SK-N-SH (cell line): ENCODE results near the gene CRYZL1. TPM values are rescaled to one million over a fixed set of nuclear protein-coding genes. Genes with fewer than 3 reads are reported as not detected.

ENCODE experiments used
- CTCF ChIA-PET: fragments of 300-600, 350-600 bp; formaldehyde crosslinking; extraction: SDS; loops from one replicate; lab custom pipeline; 2021; lab: Yijun Ruan, JAX
- POLR2A ChIA-PET: fragments of 350-600 bp; sonication (Branson Sonifier 250); formaldehyde crosslinking; extraction: SDS; loops from one replicate; lab custom pipeline; 2020; ENCODE audit warnings: antibody characterized with exemption, inconsistent platforms; lab: Yijun Ruan, JAX
- DNase-seq: peaks from one replicate; pipeline ENCODE4 v3.0.0; 2012
- H2AFZ ChIP-seq: fragments of 200-600 bp; sonication (generic); 2 replicates; pipeline ENCODE4 v1.8.1; 2016; ENCODE audit warnings: antibody characterized with exemption, mild to moderate bottlenecking, low read depth
- H3F3A ChIP-seq: fragments of 200-600 bp; sonication (generic); replicated peaks from 2 replicates; pipeline ENCODE3; 2016; ENCODE audit warnings: antibody characterized with exemption, mild to moderate bottlenecking; ENCODE audit not compliant: insufficient read depth
- H3K27ac ChIP-seq, 2 experiments: fragments of 200-500 bp in 1 of 2; fragments of 200-600 bp in 1 of 2; sonication (Bioruptor generic) in 1 of 2; sonication (generic), shearing (Covaris generic) in 1 of 2; 2 replicates each; pipeline versions ENCODE4 v1.5.1 to v1.6.1; 2014 to 2016; ENCODE audit warnings: low read depth in 2 of 2, inconsistent platforms in 1 of 2, low read length in 1 of 2, mild to moderate bottlenecking in 1 of 2, mixed read lengths in 1 of 2
- H3K27me3 ChIP-seq: fragments of 200-600 bp; sonication (generic), shearing (Covaris generic); 2 replicates; pipeline ENCODE4 v1.6.1; 2016; ENCODE audit warnings: mixed run types; ENCODE audit not compliant: insufficient read depth
- H3K36me3 ChIP-seq, 2 experiments: fragments of 200-500 bp in 1 of 2; fragments of 200-600 bp in 1 of 2; sonication (Bioruptor generic) in 1 of 2; sonication (generic) in 1 of 2; replicated peaks in 1 of 2; 2 replicates each; pipeline versions ENCODE3 to v1.5.1; 2014 to 2016; ENCODE audit warnings: low read length in 1 of 2, mild to moderate bottlenecking in 1 of 2; ENCODE audit not compliant: insufficient read depth in 2 of 2, control insufficient read depth in 1 of 2
- H3K4me1 ChIP-seq, 2 experiments: fragments of 200-500 bp in 1 of 2; fragments of 200-600 bp in 1 of 2; sonication (Bioruptor generic) in 1 of 2; sonication (generic), shearing (Covaris generic) in 1 of 2; 2 replicates each; pipeline versions ENCODE4 v1.5.1 to v1.6.1; 2014 to 2016; ENCODE audit warnings: low read depth in 1 of 2, low read length in 1 of 2, mixed run types in 1 of 2; ENCODE audit not compliant: insufficient read depth in 2 of 2, control insufficient read depth in 1 of 2
- H3K4me2 ChIP-seq: fragments of 200-600 bp; sonication (generic), shearing (Covaris generic); 2 replicates; pipeline ENCODE4 v1.6.1; 2017; ENCODE audit warnings: mixed run types
- H3K4me3 ChIP-seq, 2 experiments: fragments of 200-500 bp in 1 of 2; fragments of 200-600 bp in 1 of 2; sonication (Bioruptor generic) in 1 of 2; sonication (generic), shearing (Covaris generic) in 1 of 2; 2 replicates each; pipeline versions ENCODE4 v1.5.1 to v1.8.1; 2014 to 2016; ENCODE audit warnings: low read depth in 2 of 2, inconsistent platforms in 1 of 2, low read length in 1 of 2, mild to moderate bottlenecking in 1 of 2, mixed read lengths in 1 of 2, moderate library complexity in 1 of 2
- H3K79me2 ChIP-seq: fragments of 200-600 bp; sonication (generic); 2 replicates; pipeline ENCODE4 v1.8.1; 2017; ENCODE audit warnings: mild to moderate bottlenecking; ENCODE audit not compliant: insufficient read depth
- H3K9ac ChIP-seq: fragments of 200-600 bp; sonication (generic); 2 replicates; pipeline ENCODE4 v1.6.1; 2017; ENCODE audit warnings: mixed run types
- H3K9me2 ChIP-seq: fragments of 200-600 bp; sonication (generic); 2 replicates; pipeline ENCODE4 v1.6.1; 2017; ENCODE audit warnings: mixed run types
- H3K9me3 ChIP-seq: fragments of 200-600 bp; sonication (generic); 2 replicates; pipeline ENCODE4 v1.6.1; 2017; ENCODE audit warnings: mixed run types, mild to moderate bottlenecking, moderate library complexity
- H4K20me1 ChIP-seq: fragments of 200-600 bp; sonication (generic); 2 replicates; pipeline ENCODE4 v1.6.1; 2017; ENCODE audit warnings: mild to moderate bottlenecking, mixed run types; ENCODE audit not compliant: insufficient read depth
- CTCF ChIP-seq: fragments of 200-600 bp; sonication (generic); IDR thresholded peaks from 2 replicates; pipeline ENCODE4 v1.6.1; 2017; ENCODE audit warnings: antibody characterized with exemption, mild to moderate bottlenecking, moderate library complexity
- ELF1 ChIP-seq: IDR thresholded peaks from 2 replicates; pipeline ENCODE4 v1.4.0; 2012
- EP300 ChIP-seq, 2 experiments: IDR thresholded peaks; 2 replicates each; pipeline versions ENCODE4 v1.4.0 to v1.6.1; 2012; ENCODE audit warnings: borderline replicate concordance in 1 of 2, low read depth in 1 of 2, low read length in 1 of 2
- FOXM1 ChIP-seq: IDR thresholded peaks from 2 replicates; pipeline ENCODE4 v1.4.0; 2012; ENCODE audit warnings: low read depth, mild to moderate bottlenecking
- GATA2 ChIP-seq: sonication (generic); formaldehyde crosslinking; IDR thresholded peaks from 2 replicates; pipeline ENCODE4 v1.5.0; 2020; ENCODE audit warnings: mild to moderate bottlenecking, missing genetic modification reagents
- IRF3 ChIP-seq: fragments of 150-350 bp; IDR thresholded peaks from 2 replicates; pipeline ENCODE4 v1.6.1; 2016; ENCODE audit warnings: mild to moderate bottlenecking, low read depth, low read length
- MAX ChIP-seq: IDR thresholded peaks from 2 replicates; pipeline ENCODE4 v1.4.0; 2012; ENCODE audit warnings: low read depth
- MXI1 ChIP-seq: IDR thresholded peaks from 2 replicates; pipeline ENCODE4 v1.6.1; 2012; ENCODE audit warnings: mild to moderate bottlenecking, low read depth, low read length, improper control_type of control experiment
- NRF1 ChIP-seq: IDR thresholded peaks from 2 replicates; pipeline ENCODE4 v1.6.1; 2012; ENCODE audit warnings: low read depth, mild to moderate bottlenecking, low read length
- PBX3 ChIP-seq: IDR thresholded peaks from 2 replicates; pipeline ENCODE4; 2012
- POLR2AphosphoS5 ChIP-seq: IDR thresholded peaks from 2 replicates; pipeline ENCODE4 v1.6.1; 2012; ENCODE audit warnings: low read depth, low read length
- RAD21 ChIP-seq: IDR thresholded peaks from 2 replicates; pipeline ENCODE4 v1.6.1; 2012; ENCODE audit warnings: mild to moderate bottlenecking, low read length
- RFX5 ChIP-seq: IDR thresholded peaks from 2 replicates; pipeline ENCODE4 v1.6.1; 2012; ENCODE audit warnings: mild to moderate bottlenecking, improper control_type of control experiment, low read length
- RXRA ChIP-seq: IDR thresholded peaks from 2 replicates; pipeline ENCODE4 v1.4.0; 2012; ENCODE audit warnings: low read depth, mild to moderate bottlenecking, borderline replicate concordance
- TEAD4 ChIP-seq: IDR thresholded peaks from 2 replicates; pipeline ENCODE4 v1.4.0; 2012; ENCODE audit warnings: mild to moderate bottlenecking, borderline replicate concordance; ENCODE audit not compliant: insufficient read depth
- USF1 ChIP-seq: IDR thresholded peaks from 2 replicates; pipeline ENCODE4 v1.4.0; 2012; ENCODE audit warnings: low read depth, borderline replicate concordance
- USF2 ChIP-seq: fragments of 150-350 bp; IDR thresholded peaks from 2 replicates; pipeline ENCODE4 v1.6.1; 2017; ENCODE audit warnings: antibody characterized with exemption, low read length, low read depth, borderline replicate concordance
- ZBTB33 ChIP-seq: IDR thresholded peaks from 2 replicates; pipeline ENCODE4 v1.4.0; 2012; ENCODE audit warnings: low read depth, borderline replicate concordance
- WGBS: methylation state at CpG from one replicate; pipeline ENCODE4 v1.1.6; 2017; ENCODE audit warnings: low lambda C conversion rate; 5-methylcytosine and 5-hydroxymethylcytosine counted together
- polyA plus RNA-seq, 3 experiments: library from polyadenylated mRNA; depleted of rRNA; stranded (reverse); fragments of >200 nt; gene quantifications; 2 replicates each; pipeline ENCODE4 v1.2.3, GENCODE V29; 2012

CRYZL1 gene
- polyA plus RNA-seq, 1 of the 3 experiments (the other 2 are of a cell fraction), result 26.3 TPM

- peaks cover 8% of the 10 kb centered on the region for H3F3A ChIP-seq
- peaks cover 0 to 15% of the 10 kb centered on the region in 2 experiments; a peak in 1 of 4 replicates for H3K4me1 ChIP-seq
- no peaks in the 10 kb centered on the region for H3K9me3 ChIP-seq
- ChIA-PET CTCF (no interaction called here), POLR2A (no interaction called here)
- H3K9ac ChIP-seq, result no peak overlapping the region
- no peak overlapping the region for H3K4me3 ChIP-seq
- no peak for TF ChIP-seq EP300 (IDR thresholded peaks at IDR 0.05; ENCODE audit: borderline replicate concordance in 1 of 2, low read depth in 1 of 2, low read length in 1 of 2)
- no peak for TF ChIP-seq NRF1
- TF ChIP-seq PBX3, result no peak
- no peak for TF ChIP-seq TEAD4
- no peak for TF ChIP-seq CTCF
- TF ChIP-seq USF2, result no peak
- no peak for TF ChIP-seq FOXM1
- TF ChIP-seq POLR2AphosphoS5, result no peak
- TF ChIP-seq GATA2 (CRISPR knock-in tag), result no peak
- no peak for TF ChIP-seq RFX5
- no peak for TF ChIP-seq MXI1
- no peak for TF ChIP-seq ZBTB33
- TF ChIP-seq RXRA, result no peak
- TF ChIP-seq RAD21, result no peak
- no peak for TF ChIP-seq IRF3
- no peak for TF ChIP-seq ELF1
- TF ChIP-seq USF1, result no peak
- no peak for TF ChIP-seq MAX
- peaks cover 48% of the 10 kb centered on the region for H4K20me1 ChIP-seq
- WGBS, result 90% methylated on average over 6 of the region's 6 CpGs
- no peak overlapping the region for H3K27ac ChIP-seq
- H3K36me3 ChIP-seq, result no peaks in the 10 kb centered on the region
- DNase-seq, result no peak
- H3K4me2 ChIP-seq, result no peak overlapping the region
- H3K79me2 ChIP-seq, result peaks cover 99% of the 10 kb centered on the region
- no peaks in the 10 kb centered on the region for H3K27me3 ChIP-seq
- no peak overlapping the region for H2AFZ ChIP-seq
- H3K9me2 ChIP-seq, result no peaks in the 10 kb centered on the region
These were observed 28.8 kb upstream of the CRYZL1 start for GRCh38 chr21:33670076-33670978.
